Measurements from ENCODE around the gene ARHGAP27.
"Not testable (repeated sequence)": the region's sequence is repeated elsewhere in the genome, so short reads cannot be mapped to it uniquely, and the experiment has no call there.

Gene ARHGAP27, protein sequence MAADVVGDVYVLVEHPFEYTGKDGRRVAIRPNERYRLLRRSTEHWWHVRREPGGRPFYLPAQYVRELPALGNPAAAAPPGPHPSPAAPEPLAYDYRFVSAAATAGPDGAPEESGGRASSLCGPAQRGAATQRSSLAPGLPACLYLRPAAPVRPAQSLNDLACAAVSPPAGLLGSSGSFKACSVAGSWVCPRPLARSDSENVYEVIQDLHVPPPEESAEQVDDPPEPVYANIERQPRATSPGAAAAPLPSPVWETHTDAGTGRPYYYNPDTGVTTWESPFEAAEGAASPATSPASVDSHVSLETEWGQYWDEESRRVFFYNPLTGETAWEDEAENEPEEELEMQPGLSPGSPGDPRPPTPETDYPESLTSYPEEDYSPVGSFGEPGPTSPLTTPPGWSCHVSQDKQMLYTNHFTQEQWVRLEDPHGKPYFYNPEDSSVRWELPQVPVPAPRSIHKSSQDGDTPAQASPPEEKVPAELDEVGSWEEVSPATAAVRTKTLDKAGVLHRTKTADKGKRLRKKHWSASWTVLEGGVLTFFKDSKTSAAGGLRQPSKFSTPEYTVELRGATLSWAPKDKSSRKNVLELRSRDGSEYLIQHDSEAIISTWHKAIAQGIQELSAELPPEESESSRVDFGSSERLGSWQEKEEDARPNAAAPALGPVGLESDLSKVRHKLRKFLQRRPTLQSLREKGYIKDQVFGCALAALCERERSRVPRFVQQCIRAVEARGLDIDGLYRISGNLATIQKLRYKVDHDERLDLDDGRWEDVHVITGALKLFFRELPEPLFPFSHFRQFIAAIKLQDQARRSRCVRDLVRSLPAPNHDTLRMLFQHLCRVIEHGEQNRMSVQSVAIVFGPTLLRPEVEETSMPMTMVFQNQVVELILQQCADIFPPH

DNA sequence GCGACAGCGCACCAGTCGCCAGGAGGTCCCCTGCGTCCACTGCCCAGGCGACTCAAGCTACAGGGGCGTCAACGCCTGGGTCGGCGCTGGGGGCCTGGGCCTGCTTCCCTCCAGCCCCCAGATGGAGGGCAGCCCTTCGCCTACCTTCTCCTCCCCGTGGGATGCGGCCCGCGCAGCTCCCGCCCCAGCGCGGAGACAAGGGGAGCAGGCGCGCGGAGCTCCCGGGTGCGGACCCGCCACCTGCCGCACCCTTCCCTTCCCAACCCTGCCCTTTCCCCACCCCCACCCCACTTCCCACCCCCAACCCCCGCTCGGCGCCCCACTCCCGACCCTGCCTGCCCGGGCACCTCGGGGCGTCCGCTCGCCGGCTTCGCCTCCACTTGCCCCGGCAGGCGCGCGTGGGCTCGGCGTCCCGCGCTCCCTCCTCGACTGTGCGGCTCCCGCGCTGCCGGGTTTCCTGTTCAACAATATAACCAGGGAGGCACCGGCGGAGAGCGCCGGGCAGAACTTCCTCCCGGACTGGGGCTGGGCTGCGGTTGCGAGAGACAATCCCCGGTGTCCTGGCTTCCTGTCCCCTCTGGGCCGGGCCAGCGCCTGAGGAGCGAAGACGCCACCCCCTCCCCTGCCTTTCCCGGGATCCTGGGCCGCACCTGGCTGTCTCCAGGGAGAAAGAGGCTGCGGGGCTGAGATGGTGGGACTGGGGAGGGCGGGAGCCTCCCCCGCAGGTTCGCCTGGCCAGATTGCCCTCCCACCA, at the start of gene ARHGAP27:
TSS of gene ARHGAP27 (minus strand) at position 466 of the 754 bp plus-strand sequence. CDS start 2,591 bp downstream, outside the sequence.
- peak within 1 kb of the TSS; percentile 81 for H3K4me3 Mint-ChIP-seq
- H3K9me3 Mint-ChIP-seq (ENCODE audit: low read depth), result no peaks in the 10 kb centered on the region
- H3K27ac Mint-ChIP-seq, result no peak within 1 kb of the TSS
- no peaks in the 10 kb centered on the region for H3K27me3 Mint-ChIP-seq
- no peaks in the 10 kb centered on the region for H3K36me3 Mint-ChIP-seq
- H3K4me1 Mint-ChIP-seq (ENCODE audit: low read depth), result peaks cover 18% of the 10 kb centered on the region

DNA sequence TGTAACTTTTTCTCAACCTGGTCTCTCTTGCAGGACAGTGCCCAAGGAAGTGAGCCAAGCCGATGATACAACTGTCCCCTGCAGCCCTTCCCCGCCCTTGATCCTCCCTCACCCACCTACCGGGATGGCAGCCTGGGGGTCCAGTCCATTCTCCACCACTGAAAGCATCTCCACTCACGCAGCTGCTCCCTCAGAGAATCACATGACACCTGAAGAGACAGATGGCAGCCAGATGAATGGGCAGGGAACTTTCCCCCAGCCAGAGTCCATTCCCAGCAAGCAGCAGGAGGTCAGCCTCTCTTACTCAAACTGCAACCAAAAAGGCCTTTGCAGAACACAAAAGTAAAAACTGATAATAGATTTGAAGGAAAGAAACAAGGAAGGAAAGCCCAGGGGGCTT, 49.6 kb upstream of the ARHGAP27 start:
- H3K27ac Mint-ChIP-seq; H3K4me3 Mint-ChIP-seq; H3K36me3 Mint-ChIP-seq; H3K9me3 Mint-ChIP-seq (ENCODE audit: low read depth); H3K27me3 Mint-ChIP-seq: not testable (repeated sequence)
- H3K4me1 Mint-ChIP-seq (ENCODE audit: low read depth), result peaks cover 11% of the 10 kb centered on the region

DNA sequence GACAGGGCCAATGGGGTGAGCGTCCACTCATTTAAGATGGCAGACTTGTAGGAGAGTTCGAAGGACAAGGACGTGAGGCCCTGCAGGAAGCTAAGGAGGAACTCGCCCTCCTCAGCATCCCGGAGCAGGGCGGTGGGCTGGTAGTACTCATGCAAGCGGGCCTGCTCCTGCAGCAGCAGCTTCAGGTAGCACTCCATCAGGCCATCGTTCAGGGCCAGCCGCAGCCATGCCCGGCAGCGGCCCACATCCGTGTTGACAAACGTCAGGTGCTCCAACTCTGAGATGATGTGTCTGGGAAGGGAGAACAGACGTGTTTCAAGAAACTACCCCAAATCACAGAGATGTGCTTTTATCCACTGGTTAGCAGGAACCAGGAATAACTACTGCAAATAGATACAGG, 42.8 kb upstream of the ARHGAP27 start:
- H3K9me3 Mint-ChIP-seq (ENCODE audit: low read depth), result not testable (repeated sequence)

DNA sequence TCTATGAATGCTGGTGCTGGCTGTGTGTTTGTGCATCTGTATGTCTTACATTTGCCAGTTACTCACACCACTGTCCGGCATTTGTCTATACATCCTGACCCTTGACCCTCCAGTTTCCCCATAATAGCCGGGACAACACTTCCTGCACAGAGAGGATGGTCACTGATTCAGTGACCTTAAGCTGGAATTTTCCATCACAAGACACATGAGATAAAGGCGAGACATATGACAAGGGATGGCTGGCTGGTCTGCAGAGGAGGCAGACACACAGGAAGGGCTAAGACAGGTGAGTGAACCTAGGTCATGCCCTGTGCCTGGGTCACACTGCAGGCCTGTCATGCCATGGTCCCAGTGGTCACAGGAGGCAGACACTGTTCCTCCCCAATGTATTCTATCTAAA, 39.6 kb upstream of the ARHGAP27 start:
- not testable (repeated sequence) for H3K27me3 Mint-ChIP-seq; H3K4me3 Mint-ChIP-seq; H3K9me3 Mint-ChIP-seq (ENCODE audit: low read depth); H3K27ac Mint-ChIP-seq; H3K36me3 Mint-ChIP-seq; H3K4me1 Mint-ChIP-seq (ENCODE audit: low read depth)

More for the DNA sequence above, 42.8 kb upstream of the ARHGAP27 start:
- not testable (repeated sequence) for H3K36me3 Mint-ChIP-seq; H3K4me1 Mint-ChIP-seq (ENCODE audit: low read depth); H3K27ac Mint-ChIP-seq; H3K4me3 Mint-ChIP-seq; H3K27me3 Mint-ChIP-seq

DNA sequence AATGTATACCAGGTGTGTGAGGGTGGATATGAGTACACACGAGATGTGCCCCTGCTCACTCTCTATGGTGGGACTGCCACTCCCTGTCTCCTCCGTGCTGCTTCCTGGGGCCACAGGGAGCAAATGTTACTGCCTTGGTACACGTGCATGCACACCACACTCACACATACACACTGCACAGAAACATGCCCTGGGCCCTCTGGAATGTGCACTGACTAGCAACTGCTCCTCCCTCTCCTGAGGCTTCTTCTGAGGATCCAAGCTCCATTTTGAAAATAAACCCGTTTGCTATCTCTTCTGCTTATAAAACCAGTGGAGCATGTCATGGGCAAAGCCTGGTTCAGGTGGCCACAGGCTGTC, 36.5 kb upstream of the ARHGAP27 start:
- not testable (repeated sequence) for H3K4me3 Mint-ChIP-seq; H3K27ac Mint-ChIP-seq; H3K9me3 Mint-ChIP-seq (ENCODE audit: low read depth); H3K4me1 Mint-ChIP-seq (ENCODE audit: low read depth); H3K27me3 Mint-ChIP-seq; H3K36me3 Mint-ChIP-seq

DNA sequence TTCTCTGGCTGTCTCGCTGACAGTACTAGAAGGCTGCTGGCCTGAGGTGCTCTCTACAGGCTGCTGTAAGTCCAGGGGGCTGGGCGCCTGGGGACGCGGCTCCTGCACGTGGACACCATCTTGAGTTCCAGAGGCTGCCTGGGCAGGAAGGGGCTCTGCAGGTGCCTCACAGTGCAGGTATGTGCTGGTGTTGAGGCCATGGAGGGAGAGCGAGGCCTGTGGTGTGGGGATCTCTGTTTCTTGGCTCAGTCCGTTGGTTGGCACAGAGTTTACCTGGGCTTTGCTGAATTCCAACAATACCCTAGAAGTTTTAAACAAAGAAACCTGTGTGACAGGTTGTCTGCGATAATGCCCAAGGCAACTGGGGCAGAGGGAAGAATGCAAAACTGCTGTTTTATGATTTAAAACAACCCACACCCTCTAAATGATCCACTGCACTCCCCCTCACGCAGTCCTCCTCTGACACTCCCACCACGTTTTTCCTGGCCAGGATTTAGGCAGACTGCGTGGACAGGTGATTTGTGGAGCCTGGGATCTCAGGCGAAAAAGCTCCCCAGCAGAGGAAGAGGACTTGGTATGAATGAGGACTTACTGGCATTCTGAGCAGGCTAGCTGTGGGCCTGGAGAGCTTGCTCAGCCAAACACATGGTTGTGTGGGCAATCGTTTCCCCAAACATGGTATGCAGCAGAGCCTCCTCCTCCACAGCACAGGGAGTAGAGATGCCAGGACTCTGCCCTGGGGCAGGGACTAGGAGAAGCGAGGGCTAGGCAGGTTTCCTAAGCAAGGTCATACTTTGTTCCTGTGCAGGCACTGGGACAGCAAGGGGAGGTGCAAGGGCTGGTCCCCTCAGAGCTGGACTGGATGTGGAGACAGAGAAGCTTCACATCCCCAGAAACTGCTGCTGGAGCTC, 35.9 kb upstream of the ARHGAP27 start:
- not testable (repeated sequence) for H3K9me3 Mint-ChIP-seq (ENCODE audit: low read depth); H3K4me1 Mint-ChIP-seq (ENCODE audit: low read depth); H3K36me3 Mint-ChIP-seq; H3K27me3 Mint-ChIP-seq; H3K27ac Mint-ChIP-seq; H3K4me3 Mint-ChIP-seq

DNA sequence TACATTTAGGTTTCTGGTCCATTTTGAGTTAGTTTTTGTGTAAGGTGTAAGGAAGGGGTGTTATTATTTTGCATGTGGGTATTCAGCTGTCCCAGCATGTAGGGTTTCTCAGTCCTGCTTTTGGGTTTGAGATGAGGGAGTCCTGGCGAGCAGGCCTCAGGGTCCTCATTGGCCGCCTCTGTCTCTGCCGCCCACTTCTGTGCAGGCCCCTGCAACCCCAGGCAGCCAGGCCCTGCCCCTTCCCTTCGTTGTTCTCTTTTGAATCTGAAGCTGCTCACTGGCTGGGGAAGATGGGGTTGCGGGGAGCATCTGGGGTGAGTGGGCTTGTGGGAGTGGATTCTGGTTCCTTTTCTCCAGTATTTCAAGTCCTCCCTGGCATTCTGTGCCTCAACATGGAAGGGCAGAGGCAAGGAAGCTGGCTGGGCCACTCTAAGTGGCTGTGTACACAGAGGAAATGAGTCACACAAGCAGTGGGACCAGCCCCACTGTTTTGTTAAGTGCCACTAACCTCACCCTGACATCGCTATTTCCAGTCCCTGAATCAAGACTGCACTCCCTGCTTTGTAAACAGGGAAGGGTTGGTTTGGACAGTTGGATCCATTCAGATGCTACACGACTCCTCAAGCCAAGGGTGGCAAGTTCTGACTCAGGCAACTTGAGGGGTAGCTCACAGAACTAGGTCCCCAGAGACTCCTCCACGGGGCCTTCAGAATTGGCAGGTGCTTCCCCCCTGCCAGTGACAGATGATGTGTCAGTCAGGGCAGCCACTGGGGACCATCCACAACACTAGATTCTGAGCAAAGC, 29.1 kb upstream of the ARHGAP27 start:
- H3K4me1 Mint-ChIP-seq (ENCODE audit: low read depth); H3K27me3 Mint-ChIP-seq; H3K4me3 Mint-ChIP-seq; H3K9me3 Mint-ChIP-seq (ENCODE audit: low read depth); H3K36me3 Mint-ChIP-seq; H3K27ac Mint-ChIP-seq: not testable (repeated sequence)

DNA sequence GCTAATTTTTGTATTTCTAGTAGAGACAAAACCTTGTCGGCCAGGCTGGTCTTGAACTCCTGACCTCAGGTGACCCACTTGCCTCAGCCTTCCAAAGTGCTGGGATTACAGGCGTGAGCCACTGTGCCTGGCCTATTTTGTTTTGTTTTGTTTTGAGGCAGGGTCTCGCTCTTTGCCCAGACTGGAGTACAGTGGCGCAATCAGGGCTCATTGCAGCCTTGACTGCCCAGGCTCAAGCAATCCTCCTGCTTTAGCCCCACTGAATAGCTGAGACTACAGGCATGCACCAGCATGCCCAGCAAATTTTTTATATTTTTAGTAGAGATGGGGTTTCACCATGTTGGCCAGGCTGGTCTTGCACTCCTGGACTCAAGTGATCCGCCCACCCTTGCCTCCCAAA, 27.8 kb upstream of the ARHGAP27 start:
- H3K9me3 Mint-ChIP-seq (ENCODE audit: low read depth); H3K27me3 Mint-ChIP-seq; H3K36me3 Mint-ChIP-seq; H3K27ac Mint-ChIP-seq; H3K4me1 Mint-ChIP-seq (ENCODE audit: low read depth); H3K4me3 Mint-ChIP-seq: not testable (repeated sequence)

DNA sequence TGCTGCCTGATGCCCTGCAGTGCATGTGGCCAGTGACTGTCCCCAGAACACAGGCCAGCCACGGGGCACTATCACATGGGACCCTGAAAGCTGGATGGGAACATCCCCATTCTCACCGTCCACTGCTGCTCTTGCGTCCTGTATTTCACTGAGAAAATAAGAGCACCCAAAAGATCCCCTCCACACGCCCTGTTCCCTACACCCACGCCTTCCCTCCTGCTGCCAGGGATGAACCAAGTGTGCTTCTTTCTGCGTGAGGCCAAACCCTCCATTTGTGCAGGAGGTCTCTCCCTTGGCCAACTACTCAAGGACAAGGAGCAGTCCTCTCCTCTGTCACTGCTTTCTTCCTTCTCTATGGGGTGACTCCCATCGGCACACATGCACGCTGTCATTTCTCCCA, 21.7 kb upstream of the ARHGAP27 start:
- not testable (repeated sequence) for H3K9me3 Mint-ChIP-seq (ENCODE audit: low read depth); H3K4me1 Mint-ChIP-seq (ENCODE audit: low read depth); H3K4me3 Mint-ChIP-seq; H3K27ac Mint-ChIP-seq; H3K27me3 Mint-ChIP-seq; H3K36me3 Mint-ChIP-seq

DNA sequence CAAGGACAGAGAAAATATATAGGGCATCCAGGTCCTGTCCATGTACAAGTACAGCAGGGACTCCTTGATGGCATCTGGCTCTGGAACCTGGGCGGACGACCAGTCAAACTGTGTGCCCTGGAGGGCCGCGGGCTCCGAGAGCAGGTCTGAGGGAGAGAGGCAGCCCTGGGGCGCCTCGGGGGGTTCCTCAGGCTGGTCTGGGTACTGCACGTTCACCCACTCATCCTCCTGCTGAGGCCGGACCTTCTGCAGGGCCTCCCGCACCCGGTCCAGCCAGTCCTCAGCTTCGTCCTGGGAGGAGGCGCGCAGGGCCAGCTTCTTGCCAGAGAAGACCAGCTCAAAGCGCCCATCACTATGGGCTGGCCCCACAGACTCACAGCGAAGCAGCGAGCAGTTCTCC, 21.1 kb upstream of the ARHGAP27 start:
- H3K4me3 Mint-ChIP-seq; H3K27me3 Mint-ChIP-seq; H3K36me3 Mint-ChIP-seq; H3K9me3 Mint-ChIP-seq (ENCODE audit: low read depth); H3K27ac Mint-ChIP-seq; H3K4me1 Mint-ChIP-seq (ENCODE audit: low read depth): not testable (repeated sequence)

DNA sequence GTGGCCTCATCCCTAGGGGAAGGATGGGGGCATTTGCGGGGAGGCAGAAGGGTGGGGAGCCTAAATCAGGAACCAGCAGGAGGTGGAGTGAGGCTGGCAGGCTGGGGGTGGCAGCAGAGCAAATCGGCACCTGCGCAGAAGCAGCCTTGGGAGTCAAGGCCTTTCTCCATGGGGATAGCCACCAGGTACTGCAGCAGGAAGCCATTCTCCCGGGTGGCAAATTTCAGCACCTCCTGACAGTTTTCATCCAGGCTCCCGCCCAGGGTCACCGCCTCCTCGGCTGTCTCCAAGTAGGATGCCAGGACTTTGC, 20.5 kb upstream of the ARHGAP27 start:
- not testable (repeated sequence) for H3K36me3 Mint-ChIP-seq; H3K27me3 Mint-ChIP-seq; H3K4me3 Mint-ChIP-seq; H3K9me3 Mint-ChIP-seq (ENCODE audit: low read depth); H3K4me1 Mint-ChIP-seq (ENCODE audit: low read depth); H3K27ac Mint-ChIP-seq

DNA sequence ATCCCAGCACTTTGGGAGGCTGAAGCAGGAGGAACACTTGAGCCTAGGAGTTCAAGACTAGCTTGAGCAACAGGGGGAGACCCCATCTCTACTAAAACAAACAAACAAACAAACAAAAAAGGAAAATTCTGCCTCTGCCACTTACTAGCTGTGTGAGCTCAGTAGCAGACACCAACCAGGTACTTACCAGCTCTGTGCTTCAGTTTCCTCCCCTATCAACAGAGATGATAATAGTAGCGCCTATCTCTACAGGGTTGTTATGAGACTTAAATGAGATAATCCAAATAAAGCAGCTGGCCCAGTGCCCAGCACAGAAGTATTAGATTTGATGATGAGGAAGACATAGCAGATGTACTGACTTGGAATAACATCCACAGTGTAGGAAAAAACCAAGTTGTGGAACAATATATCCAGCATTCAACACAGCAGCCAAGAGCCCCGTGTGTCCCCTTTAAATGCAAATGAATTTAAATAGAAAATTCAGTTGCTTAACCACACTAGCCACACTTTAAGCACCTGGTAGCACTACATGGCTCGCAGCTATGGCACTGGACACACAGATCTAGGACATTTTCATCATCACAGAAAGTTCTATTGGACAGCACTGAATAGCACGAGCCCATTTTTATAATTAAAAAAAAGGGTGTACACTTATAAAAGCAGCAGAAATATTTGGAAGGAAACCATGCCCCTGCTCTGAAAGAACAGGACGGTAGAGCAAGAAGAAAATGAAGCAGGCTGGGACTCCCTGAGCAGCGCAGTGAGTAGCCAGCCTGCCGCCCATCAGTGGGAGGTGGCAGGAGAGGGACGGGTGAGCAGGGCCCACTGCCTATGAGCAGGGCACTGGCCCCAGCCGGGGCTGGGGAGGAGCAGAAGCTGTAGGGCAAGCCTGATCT, 19.9 kb upstream of the ARHGAP27 start:
- H3K27me3 Mint-ChIP-seq; H3K27ac Mint-ChIP-seq; H3K4me1 Mint-ChIP-seq (ENCODE audit: low read depth); H3K4me3 Mint-ChIP-seq; H3K9me3 Mint-ChIP-seq (ENCODE audit: low read depth); H3K36me3 Mint-ChIP-seq: not testable (repeated sequence)

DNA sequence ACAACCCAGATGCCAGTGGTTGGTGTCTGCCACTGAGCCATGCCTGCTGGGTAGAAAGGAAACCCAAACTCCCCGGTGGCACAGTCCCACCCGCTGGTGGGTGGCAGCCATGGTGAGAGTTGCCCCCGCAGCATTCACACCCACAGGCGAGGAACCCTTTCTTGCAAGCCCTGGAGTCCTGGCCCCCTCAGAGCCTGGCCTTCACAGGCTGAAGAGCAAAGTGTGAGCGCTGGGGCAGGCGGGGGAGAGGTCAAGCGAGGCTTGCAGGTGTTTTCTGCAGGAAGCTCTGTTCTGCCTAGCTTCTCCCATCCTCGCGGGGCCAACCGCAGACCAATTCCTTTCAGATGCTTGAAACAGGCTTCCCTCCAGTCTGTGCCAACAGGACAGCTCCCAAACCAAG, 19.0 kb upstream of the ARHGAP27 start:
- not testable (repeated sequence) for H3K4me1 Mint-ChIP-seq (ENCODE audit: low read depth); H3K27me3 Mint-ChIP-seq; H3K4me3 Mint-ChIP-seq; H3K9me3 Mint-ChIP-seq (ENCODE audit: low read depth); H3K27ac Mint-ChIP-seq; H3K36me3 Mint-ChIP-seq

All from activated naive CD8-positive, alpha-beta T cell (primary cell).